Peyer's patch (tissue), 4 donors: ENCODE results near the gene CBX4.

Source experiments
- CTCF ChIP-seq, 6 experiments: fragments of 450-650 bp in 4 of 6; fragments of 200-600 bp in 2 of 6; sonication (generic) in 1 of 6; IDR thresholded peaks; one replicate each; pipeline ENCODE4 v1.5.1; 2017 to 2019; ENCODE audit warnings: antibody characterized with exemption in 6 of 6, mild to moderate bottlenecking in 3 of 6, moderate library complexity in 1 of 6
- POLR2A ChIP-seq, 2 donors: fragments of 450-650 bp; IDR thresholded peaks; one replicate each; pipeline ENCODE4 v1.5.1; 2017; ENCODE audit warnings: antibody characterized with exemption in 2 of 2, mild to moderate bottlenecking in 2 of 2, moderate library complexity in 2 of 2

DNA sequence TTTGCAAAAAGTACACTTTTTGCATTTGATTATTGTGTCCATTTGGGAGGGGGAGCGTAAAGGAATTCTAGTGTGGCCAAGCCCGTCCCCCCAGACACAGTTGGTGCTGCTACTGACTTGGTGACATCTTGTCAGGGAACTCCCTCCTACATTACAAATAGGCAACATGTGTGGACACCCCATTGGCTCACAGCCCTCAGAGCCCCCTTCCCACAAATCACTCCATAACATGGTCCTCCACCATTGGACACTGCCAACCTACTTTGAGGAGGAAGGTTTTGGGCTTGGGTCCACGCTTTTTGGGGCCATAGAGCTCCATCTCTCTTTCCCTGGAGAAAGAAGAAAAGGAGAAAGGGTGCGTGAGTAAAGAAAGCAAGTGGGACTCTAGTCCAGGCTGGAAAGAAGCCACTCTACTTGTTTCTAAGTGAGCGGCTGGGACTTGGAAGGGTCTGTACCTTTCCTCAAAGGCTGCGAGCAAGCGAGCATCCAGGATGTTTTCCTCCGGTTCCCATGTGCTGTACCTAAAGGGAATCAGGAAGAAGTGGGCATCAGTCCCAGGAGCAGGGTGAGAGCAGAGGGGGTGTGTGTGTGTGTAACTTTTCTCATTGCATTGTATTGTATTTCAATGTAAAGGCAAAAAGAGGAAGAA, 43.3 kb downstream of the CBX4 start:
- TF ChIP-seq CTCF (IDR thresholded peaks at IDR 0.05): no peak
- no peak for TF ChIP-seq POLR2A (IDR thresholded peaks at IDR 0.05)
